Panc1 (cell line): ENCODE results near the gene TP53I11. TPM values are rescaled to one million over a fixed set of nuclear protein-coding genes. Genes with fewer than 3 reads are reported as not detected.

Experiments used
- ATAC-seq: fragments of 200-7000 bp; cut with Tn5 transposase; 2 replicates; pipeline ENCODE4 v1.9.1; 2020; ENCODE audit warnings: mild to moderate bottlenecking, moderate library complexity
- BruUV-seq: library from RNA; stranded (reverse); fragments of 400-500 nt; replicated peaks from 2 replicates; lab custom pipeline; 2021; lab: Mats Ljungman, UMichigan
- CTCF ChIA-PET: fragments of 300-600 bp; sonication (Branson Sonifier 250); formaldehyde crosslinking; loops from one replicate; lab custom pipeline; 2022; ENCODE audit warnings: antibody characterized with exemption; lab: Charles Lee
- POLR2A ChIA-PET: fragments of 300-600 bp; sonication (Branson Sonifier 250); formaldehyde crosslinking; loops from one replicate; lab custom pipeline; 2022; ENCODE audit warnings: antibody characterized with exemption; lab: Charles Lee
- DNase-seq: peaks from one replicate; pipeline ENCODE4 v3.0.0-alpha.2; 2010; ENCODE audit warnings: low read depth, low spot score
- H3K27ac ChIP-seq: 2 replicates; pipeline ENCODE4 v1.5.1; 2011; ENCODE audit warnings: mild to moderate bottlenecking, low read length, inconsistent platforms
- H3K27me3 ChIP-seq: fragments of 200-500 bp; sonication (Bioruptor generic); 2 replicates; pipeline ENCODE4 v1.6.0; 2014; ENCODE audit warnings: low read length, inconsistent platforms; ENCODE audit not compliant: control insufficient read depth, insufficient read depth
- H3K36me3 ChIP-seq: fragments of 200-500 bp; sonication (Bioruptor generic); 2 replicates; pipeline ENCODE4 v1.5.1; 2014; ENCODE audit warnings: inconsistent platforms, mild to moderate bottlenecking, low read length, moderate library complexity; ENCODE audit not compliant: control insufficient read depth, insufficient read depth
- H3K4me1 ChIP-seq: 2 replicates; pipeline ENCODE4 v1.5.1; 2011; ENCODE audit warnings: inconsistent platforms, mild to moderate bottlenecking, low read length, moderate library complexity; ENCODE audit not compliant: control insufficient read depth, insufficient read depth
- H3K4me3 ChIP-seq, 2 experiments: 2 replicates each; pipeline ENCODE4 v1.5.1; 2011 to 2012; ENCODE audit warnings: low read depth in 2 of 2, low read length in 2 of 2, mild to moderate bottlenecking in 2 of 2, inconsistent platforms in 1 of 2, moderate library complexity in 1 of 2
- H3K9me3 ChIP-seq: fragments of 200-500 bp; sonication (Bioruptor generic); 2 replicates; pipeline ENCODE4 v1.5.1; 2014; ENCODE audit warnings: low read depth, mild to moderate bottlenecking, inconsistent platforms, low read length, moderate library complexity; ENCODE audit not compliant: control insufficient read depth, insufficient read depth
- CTCF ChIP-seq: fragments of 450-650 bp; IDR thresholded peaks from 2 replicates; pipeline ENCODE4 v1.5.1; 2017; ENCODE audit warnings: mild to moderate bottlenecking
- POLR2AphosphoS5 ChIP-seq: IDR thresholded peaks from 2 replicates; pipeline ENCODE4 v1.6.1; 2012; ENCODE audit warnings: mild to moderate bottlenecking, low read depth, low read length, moderate library complexity
- REST ChIP-seq, 2 experiments: IDR thresholded peaks; 2 replicates each; pipeline ENCODE4 v1.6.1; 2011 to 2012; ENCODE audit warnings: low read depth in 2 of 2, control low read depth in 1 of 2, low read length in 1 of 2, mild to moderate bottlenecking in 1 of 2, moderate library complexity in 1 of 2; ENCODE audit not compliant: insufficient read depth in 1 of 2
- SIN3A ChIP-seq: IDR thresholded peaks from 2 replicates; pipeline ENCODE4 v1.6.1; 2012; ENCODE audit warnings: low read depth, mild to moderate bottlenecking, low read length, moderate library complexity, borderline replicate concordance; ENCODE audit not compliant: insufficient read depth
- TCF7L2 ChIP-seq: IDR thresholded peaks from 2 replicates; pipeline ENCODE4 v1.6.1; 2011; ENCODE audit warnings: mild to moderate bottlenecking, low read depth, low read length, inconsistent platforms
- in situ Hi-C: cut with HindIII; loops from 2 replicates; pipeline ENCODE4 v1.10.0; 2016; ENCODE audit warnings: low sequenced_read_pairs, low pct_unique_long_range_greater_than_20kb
- intact Hi-C: fragments of 100-400 bp; cut with micrococcal nuclease; formaldehyde crosslinking; loops from one replicate; pipeline ENCODE4 v1.10.0; 2022; ENCODE audit not compliant: unreplicated experiment
- total RNA-seq: library from RNA; stranded (reverse); gene quantifications from one replicate; pipeline ENCODE4 v1.2.1, GENCODE V29; 2021; ENCODE audit not compliant: unreplicated experiment

Gene TP53I11
- total RNA-seq, 1 experiment from 2014 or later, result 132 TPM

- DNase-seq, result no peak
- Histone ChIP-seq H3K4me3 (no peak overlapping the region), H3K27ac (peak overlapping the region; percentile 39; the same call in 1 of the 2 replicates), H3K36me3 (no peaks in the 10 kb centered on the region), H3K4me1 (peaks cover 24% of the 10 kb centered on the region), H3K27me3 (no peaks in the 10 kb centered on the region), H3K9me3 (no peaks in the 10 kb centered on the region)
- intact Hi-C loops (no loop called here), in situ Hi-C loops (no loop called here)
- ChIA-PET CTCF (no interaction called here), POLR2A (no interaction called here)
- TF ChIP-seq SIN3A, result no peak
- no peak for TF ChIP-seq CTCF
- no peak for TF ChIP-seq REST (IDR thresholded peaks at IDR 0.05; ENCODE audit: insufficient read depth in 1 of 2, low read depth in 2 of 2, low read length in 1 of 2)
- TF ChIP-seq TCF7L2, result no peak
- TF ChIP-seq POLR2AphosphoS5, result no peak
- no peak for ATAC-seq
- no TSS peak for BruUV-seq
Measured at GRCh38 chr11:44983786-44984185, 33.1 kb upstream of the TP53I11 start.

- Histone ChIP-seq H3K27me3 (no peaks in the 10 kb centered on the region), H3K36me3 (no peaks in the 10 kb centered on the region), H3K4me3 (no peak overlapping the region), H3K27ac (peak overlapping the region; percentile 39; the same call in 1 of the 2 replicates), H3K4me1 (peaks cover 35% of the 10 kb centered on the region), H3K9me3 (no peaks in the 10 kb centered on the region)
- ATAC-seq (no peak), DNase-seq (no peak)
- TF ChIP-seq REST (IDR thresholded peaks at IDR 0.05; ENCODE audit: insufficient read depth in 1 of 2, low read depth in 2 of 2, low read length in 1 of 2) (no peak), SIN3A (no peak), POLR2AphosphoS5 (no peak), TCF7L2 (no peak), CTCF (no peak)
- BruUV-seq, result no TSS peak
- ChIA-PET CTCF (no interaction called here), POLR2A (no interaction called here)
- intact Hi-C loops, result no loop called here
- in situ Hi-C loops, result no loop called here
Measured at GRCh38 chr11:44982496-44983062, 31.9 kb upstream of the TP53I11 start.
